Fibroblast of peridontal ligament (primary cell): Measurements from ENCODE around the gene KDF1.
"Not testable (repeated sequence)": the region's sequence is repeated elsewhere in the genome, so short reads cannot be mapped to it uniquely, and the experiment has no call there.

Source experiments
- DNase-seq: peaks from one replicate; pipeline ENCODE4 v3.0.0-alpha.2; 2010; ENCODE audit errors: extremely low read depth

KDF1 gene

DNA sequence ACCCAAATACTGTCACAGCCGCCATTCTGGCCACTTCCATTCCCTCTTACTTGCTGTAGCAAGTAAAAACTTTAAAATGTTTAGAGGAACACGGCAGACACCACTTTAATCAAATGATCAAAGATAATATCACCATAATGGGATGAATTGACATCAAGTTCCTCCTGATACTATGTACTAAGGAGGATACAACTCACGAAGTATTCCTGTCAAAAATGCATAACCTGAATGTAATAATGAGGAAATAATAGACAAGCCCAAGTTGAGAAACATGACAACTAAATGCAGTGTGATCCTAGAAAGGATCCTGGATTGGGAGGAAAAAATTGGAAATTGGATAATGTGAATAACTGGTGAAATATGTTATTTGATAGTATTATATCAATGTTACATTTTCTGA lies 3.9 kb downstream of the KDF1 start:
- DNase-seq: no peak

GRCh38 chr1:26953374-26953773 lies 6.9 kb downstream of the KDF1 start:
- DNase-seq: no peak

DNA sequence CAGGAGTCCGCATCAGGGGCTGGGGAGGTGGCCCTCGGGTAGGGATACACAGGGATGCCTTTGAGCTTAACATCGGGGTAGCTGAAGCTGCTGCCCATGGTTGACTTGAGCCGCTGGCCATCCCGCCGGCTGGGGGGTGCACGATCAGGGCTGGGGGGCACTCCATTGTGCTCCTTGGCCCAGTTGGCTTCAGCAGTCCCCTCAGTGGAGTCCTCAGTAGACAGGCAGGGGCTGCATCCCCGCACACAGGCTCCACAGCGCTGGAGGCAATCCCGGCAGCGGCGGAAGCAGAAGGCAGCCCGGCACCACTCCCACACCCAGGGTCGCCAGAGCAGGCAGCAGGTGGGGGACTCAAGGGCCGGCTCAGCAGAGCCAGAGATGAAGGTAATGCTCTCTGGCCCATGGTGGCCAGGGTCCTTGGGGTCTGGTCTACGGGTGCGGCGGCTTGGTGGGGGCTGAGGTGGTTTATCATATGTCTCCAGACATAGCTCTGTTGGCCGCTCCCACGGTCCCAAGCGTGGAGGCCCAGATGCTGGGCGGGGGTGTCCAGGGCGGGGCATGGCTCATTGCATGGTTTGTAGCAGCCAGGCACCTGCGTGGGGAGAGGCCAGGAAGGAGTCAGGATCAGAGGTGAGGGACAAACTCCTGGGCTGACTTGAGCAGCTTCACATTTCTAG lies 8.3 kb downstream of the KDF1 start:
- DNase-seq: no peak

- DNase-seq: no peak
Measured at GRCh38 chr1:26951216-26951615, 9.1 kb downstream of the KDF1 start.

DNA sequence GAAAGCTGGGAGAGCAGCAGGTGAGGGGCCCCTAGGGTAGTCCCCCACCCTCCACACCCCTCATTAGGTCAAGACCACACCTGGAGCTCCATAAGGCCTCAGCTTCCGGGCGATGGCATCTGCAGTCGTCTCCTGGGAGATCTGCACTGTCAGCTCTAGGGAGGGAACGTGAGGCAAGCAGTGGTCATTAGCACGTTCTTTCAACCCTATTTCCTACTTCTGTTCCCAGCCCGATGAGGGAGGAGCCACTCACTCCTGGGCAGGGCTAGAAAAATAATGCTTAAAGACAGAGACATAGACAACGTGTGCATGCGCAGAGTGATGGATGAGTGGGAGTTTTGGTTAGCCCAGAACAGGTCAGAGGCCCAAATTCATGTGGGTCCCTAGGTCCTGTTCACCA lies 9.7 kb downstream of the KDF1 start:
- no peak for DNase-seq

DNA sequence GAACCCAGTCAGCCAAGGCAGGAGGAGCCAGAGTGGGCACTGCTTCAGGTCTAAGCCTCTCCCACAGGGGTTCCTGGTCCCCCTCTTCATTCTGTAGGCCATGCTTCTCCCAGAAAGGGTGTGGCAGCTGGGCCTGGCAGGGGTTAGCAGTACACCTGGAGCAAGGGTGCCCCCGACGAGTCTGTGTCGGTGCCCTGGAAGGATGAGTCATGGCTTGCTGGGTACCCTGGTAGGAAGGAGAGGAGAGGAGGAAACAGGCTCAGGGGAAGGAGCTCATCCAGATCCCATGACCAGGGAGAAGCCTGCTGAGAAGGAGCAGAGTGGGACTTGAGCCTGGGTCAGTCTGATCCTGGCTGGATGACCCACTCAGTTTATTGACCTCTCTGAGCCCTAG lies 10.3 kb downstream of the KDF1 start:
- no peak for DNase-seq

DNA sequence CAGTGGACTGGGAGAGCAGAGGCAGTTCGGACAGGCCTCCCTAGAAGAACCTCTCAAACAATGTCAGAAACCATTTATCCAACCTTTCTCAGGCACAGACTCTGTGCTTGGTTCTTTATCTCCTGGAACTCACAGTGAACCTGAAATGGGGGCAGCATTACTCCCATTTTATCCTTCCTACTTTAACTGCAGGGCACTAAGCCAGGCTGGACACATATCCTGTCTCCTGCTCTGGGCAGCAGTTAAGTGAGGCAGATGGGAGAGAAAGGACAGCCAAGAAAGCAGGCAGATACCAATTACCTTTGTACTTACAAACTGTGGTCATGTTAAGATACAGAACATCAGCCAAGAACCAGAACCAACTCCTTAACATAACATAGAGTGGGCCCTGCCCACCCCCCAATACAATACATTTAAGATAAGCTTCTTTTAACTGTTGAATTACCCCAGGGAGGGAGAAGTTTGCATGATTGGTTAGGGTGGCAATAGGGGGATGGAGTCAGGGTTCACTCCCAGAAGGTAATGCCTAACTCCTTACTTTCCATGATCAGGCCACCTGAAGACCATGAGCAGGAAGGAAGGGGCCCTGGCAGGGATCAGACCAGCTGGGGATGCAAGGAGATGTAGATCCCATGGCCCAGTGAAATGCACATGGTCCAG lies 10.9 kb downstream of the KDF1 start:
- no peak for DNase-seq

- not testable (repeated sequence) for DNase-seq
Measured at GRCh38 chr1:26948725-26949057, 11.6 kb downstream of the KDF1 start.

GRCh38 chr1:26946270-26946669 lies 14.0 kb downstream of the KDF1 start:
- no peak for DNase-seq

GRCh38 chr1:26945728-26946127 lies 14.5 kb downstream of the KDF1 start:
- DNase-seq: no peak

GRCh38 chr1:26945138-26945537 lies 15.1 kb downstream of the KDF1 start:
- DNase-seq: no peak

GRCh38 chr1:26942656-26943055 lies 17.6 kb downstream of the KDF1 start:
- DNase-seq: no peak

- DNase-seq: no peak
Measured at GRCh38 chr1:26941311-26941710, 19.0 kb downstream of the KDF1 start.

DNA sequence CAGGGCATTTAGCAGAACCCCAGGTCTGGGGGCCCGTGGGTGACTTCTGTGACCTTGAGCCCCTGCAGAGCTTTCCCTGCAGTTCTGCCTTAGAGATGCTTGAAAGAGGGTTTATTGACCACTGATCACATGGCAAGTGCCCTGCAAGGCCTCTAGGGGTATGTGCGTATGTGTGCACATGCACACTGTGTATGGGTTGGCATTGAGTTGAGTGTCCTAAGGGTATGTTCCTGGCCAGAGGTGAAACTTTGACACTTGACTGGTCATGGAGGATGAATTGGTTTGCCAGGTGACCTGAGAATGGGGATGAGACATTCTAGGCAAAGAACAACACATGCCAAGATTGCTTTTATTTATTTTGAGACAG lies 21.6 kb downstream of the KDF1 start:
- no peak for DNase-seq

GRCh38 chr1:26938004-26938658 lies 22.1 kb downstream of the KDF1 start:
- DNase-seq: no peak

DNA sequence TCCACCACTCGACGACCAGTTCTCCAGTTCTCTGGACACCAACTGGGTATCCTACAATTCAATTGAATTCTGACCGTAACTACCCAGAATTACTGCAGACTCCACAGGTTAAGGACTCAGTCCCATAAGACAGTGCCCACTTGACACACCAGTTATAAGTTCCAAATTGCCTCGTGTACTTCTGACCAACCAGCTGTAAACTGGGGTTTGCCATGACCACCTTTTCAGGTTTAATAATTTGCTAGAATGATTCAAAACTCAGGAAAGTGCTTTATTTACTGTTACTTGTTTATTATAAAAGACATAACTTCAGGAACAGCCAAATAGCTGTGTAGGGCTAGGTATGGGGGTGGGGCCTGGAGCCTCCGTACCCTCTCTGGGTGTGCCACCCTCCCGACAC lies 23.4 kb downstream of the KDF1 start:
- no peak for DNase-seq

DNA sequence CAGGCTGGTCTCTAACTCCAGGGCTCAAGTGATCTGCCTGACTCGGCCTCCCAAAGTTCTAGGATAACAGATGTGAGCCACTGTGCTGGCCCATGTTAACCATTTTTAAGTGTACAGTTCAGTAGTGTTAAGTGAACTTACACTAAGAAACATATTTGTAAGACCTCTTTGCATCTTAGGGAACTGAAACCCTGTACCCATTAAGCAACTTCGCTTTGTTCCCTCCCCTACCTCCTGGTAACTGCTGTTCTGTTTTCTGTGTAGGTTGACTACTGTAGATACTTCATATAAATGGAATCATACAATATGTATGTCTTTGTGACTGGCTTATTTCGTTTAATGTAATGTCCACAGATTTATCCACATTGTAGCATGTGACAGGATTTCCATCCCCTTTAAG lies 27.7 kb downstream of the KDF1 start:
- DNase-seq: no peak

GRCh38 chr1:26923711-26924110 lies 36.6 kb downstream of the KDF1 start:
- no peak for DNase-seq

GRCh38 chr1:26922901-26923300 lies 37.4 kb downstream of the KDF1 start:
- DNase-seq: no peak

DNA sequence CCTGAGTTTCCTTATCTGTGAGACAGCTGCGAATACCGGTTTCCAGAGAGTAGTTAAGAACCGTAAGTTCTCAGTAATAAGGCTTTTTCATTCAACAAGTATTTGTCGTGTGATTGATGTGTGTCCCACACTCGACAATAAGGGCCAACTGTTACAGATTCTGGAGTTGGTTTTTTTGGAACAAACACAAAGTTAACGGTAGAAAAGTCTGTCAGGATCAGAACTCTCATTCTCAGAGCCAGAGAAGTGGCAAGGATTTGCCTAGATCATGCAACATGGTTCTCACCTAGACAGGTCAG lies 37.9 kb downstream of the KDF1 start:
- DNase-seq: no peak

GRCh38 chr1:26921540-26922430 lies 38.5 kb downstream of the KDF1 start, which contains the start of gene NUDC:
TSS of gene NUDC (plus strand) at chr1:26921743. CDS start at chr1:26921849, 106 bp downstream.
- peak; percentile 96 for DNase-seq

DNA sequence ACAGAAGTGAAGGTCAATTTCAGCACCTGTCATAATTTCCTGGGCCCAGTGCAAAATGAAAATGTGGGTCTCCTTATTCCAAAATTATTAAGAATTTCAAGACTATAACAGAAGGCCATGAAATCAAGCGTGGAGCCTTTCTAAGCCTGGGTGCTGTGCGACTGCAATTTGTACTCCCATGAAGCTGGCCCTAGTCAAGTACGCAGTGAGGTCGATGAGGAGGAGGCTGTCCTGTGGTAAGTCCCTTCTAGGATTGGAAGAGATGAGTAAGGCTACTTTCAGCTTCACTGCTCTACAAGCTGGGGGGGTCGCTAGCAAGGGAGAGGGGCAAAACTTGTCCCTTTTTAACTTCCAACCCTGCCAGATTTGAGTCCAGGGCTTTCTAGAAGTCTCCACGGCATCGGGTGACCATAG lies 39.1 kb downstream of the KDF1 start:
- no peak for DNase-seq
